Stimulated activated CD4-positive, alpha-beta T cell treated with anti-CD3 and anti-CD28 coated beads, TNF-alpha, amount 100 ng/mL, for 1 hour (primary cell): ENCODE measurements around the gene CST9L.

Experiments
- DNase-seq, 3 donors: peaks; one replicate each; pipeline ENCODE4 v3.0.0-alpha.2; 2020; ENCODE audit warnings: low read depth in 3 of 3, low spot score in 1 of 3

Gene CST9L

DNA sequence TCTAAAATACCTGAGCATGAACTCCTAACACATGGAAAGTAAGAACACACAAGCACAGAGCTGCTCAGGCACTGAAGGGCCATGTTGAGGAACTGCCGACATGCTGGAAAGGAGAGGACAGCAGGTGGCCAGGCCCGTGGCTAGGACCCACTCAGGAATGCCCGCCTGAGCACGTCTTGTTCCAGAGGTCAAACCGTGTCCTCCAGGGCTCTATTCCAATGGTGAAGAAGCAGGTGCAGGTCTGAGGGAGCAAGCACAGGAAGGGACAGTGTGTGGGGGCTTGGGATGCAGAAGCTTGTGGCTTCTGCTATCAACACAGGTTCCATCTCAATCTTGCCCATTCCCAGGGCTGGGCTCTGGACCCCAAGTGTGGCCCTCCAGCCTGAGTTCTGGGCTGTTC lies 20.7 kb downstream of the CST9L start:
- DNase-seq, result no peak

DNA sequence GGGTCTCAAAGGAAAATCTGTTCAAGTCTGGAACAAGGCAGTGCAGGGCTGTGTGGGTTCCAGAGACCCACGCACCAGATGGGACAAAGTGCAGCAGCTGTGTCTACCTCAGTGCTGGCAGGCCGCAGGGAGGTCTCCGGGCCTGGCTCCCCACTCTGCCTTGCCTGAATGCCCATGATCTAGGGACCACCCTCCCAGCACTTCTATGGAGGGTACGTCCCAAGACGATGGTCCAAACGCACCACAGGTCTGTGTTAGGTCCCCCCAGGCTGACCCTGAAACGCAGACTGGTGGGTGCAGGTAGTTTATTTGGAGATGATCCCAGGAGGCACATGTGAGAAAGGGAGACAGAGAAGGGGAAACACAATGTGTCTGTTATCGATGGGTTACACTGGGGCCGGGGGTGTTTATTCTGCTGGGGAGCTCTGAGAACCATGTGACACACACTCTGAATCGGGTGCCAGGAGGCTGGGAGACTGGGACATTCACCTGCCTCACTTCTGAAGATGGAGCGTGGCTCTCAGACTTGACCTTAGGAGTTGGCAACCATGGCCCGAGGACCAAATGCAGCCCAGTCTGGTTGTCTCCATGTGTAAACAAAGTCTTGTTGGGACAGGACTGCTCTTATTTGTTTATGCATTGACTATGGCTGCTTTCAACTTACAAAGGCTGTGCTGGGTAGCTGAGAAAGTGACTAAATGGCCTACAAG lies 21.7 kb downstream of the CST9L start:
- no peak for DNase-seq

DNA sequence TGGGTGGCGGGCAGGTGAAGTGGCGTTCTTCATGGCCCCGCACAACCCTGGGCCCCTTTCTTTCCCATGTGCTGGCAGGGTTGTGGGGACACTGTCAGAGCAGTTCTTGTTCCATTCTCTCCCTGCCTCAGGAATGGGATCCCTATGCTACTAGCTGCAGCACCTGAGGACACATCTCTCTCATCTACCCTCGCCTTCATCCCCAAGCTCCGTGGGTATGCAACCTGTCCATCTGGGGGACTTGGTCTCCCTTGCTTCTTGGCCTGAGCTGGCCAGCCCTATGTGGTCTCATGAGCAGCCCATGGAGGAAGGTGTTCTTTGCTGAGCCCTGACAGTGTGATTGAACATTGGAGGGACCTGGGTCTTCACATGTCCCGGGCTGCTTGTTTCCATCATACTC lies 24.2 kb downstream of the CST9L start:
- DNase-seq, result no peak

DNA sequence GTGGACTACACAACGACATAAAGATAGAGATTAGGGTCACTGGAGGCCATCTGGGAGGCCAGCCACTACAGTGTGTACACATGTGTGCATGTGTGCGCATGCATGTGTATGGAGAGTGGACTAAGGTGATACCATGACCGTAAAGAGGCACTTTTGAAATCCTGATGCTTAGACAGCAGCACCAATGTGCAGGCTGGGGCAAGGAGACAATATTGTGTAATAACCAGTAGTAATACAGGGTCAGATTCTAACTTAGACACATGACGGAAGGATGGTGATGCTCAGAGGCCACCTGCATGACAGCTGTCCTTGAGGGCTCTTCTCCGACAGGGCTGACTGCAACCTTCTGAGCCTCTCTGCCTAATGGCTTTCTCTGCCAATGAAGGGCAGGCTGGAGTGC lies 25.5 kb downstream of the CST9L start:
- DNase-seq, result no peak

DNA sequence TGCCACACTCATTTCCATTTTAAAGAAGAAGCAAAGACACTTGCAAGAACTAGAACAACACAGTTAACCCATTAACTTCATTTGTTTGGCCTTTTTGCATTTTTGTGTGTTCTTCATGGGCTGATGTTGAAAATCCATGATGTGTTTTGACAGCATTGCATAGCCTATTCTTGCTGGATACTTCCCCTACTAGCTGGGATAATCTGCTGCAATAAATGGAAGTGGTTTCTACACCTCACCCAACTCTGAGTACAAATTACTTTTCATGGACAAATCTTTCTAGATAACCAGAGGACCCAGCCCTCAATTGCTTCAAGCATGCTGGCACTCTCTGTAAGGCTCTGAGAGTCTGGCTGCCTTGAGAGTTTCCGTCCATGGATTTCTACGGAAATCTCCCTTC lies 26.5 kb downstream of the CST9L start:
- no peak for DNase-seq

DNA sequence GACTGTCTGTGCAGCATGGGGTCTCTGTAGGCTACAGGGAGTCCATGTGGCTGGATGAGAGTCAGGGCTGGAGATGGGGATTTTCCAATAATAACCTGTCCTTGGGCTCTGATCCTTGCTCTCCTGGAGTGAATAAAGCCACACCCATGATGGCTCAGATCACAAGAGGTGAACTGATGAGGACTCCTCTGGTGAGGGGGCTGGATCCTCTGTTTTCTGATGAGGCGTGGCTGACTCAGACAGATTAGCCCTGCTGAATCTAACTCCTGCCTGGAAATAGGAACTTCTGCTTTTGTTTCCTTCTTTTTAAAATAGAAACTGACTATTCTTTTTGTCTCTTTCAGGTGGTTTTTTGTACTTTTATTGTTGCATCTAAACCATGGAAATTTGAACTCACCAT lies 27.0 kb downstream of the CST9L start:
- DNase-seq, result no peak

DNA sequence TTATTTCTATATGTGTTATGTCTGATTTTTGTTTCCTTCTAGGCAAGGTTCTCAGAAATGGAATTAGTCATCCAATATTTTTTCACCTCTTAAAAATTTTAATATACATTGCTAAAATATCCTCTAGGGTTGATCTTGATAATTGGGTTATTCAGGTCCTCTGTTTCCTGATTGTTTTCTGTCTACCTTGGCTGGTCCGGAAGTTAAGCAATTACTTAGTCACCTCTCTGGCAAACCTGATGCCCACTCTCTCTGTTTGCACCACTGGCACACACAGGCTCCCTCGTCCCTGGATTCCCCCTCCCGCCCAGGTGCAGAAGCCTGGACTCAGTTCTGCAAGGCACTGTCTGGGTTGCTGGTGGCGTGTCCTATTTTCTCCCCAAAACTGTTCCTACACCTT lies 27.7 kb downstream of the CST9L start:
- no peak for DNase-seq

DNA sequence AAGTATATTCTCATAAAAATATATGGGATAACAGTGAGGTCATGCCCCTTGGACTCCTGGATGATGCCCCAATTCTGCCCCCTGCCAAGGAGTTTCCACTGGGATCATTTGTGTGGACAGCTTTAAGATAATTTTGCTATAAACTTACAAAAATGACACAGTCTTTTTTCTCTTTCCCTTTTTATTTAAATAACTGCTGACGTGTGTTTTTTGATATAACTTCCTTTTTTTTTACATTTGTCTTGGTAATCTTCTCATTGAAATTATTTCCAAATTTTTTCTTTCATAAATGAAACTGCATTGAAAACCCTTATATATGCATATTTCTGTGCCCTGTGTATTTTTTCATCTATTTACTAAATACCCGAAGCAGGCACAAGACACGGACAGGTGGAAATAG lies 31.3 kb downstream of the CST9L start:
- no peak for DNase-seq

DNA sequence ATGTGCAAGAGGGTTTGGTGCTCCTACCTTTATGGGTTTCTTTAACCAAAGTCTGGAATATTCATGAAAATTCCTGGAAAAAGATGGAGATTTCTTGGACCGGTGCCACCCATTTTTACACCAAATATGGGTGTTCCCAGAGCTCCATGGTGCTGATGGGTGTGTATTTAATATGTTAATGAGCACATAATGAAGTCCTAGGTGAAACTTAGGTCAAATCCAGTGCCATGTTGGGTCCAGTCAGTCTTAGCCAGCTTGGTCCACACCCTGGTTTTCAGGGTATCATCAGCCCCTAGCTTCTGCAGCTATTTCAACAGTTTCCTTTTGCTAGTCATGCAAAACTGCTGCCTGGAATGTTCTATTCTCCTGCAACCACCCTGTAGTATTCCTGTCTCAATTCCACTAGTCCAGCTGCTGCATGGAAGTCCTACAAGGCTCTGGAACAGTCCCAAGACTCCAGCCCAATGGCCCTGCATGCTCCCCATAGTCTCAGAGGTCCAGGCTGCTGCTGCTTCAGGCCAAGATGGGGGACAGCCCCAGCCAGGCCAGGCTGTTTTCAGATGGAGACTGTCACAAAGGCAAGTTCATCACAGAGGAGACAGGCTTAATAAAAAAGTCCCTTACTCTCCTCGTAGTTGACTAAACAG lies 31.8 kb downstream of the CST9L start:
- DNase-seq, result no peak

DNA sequence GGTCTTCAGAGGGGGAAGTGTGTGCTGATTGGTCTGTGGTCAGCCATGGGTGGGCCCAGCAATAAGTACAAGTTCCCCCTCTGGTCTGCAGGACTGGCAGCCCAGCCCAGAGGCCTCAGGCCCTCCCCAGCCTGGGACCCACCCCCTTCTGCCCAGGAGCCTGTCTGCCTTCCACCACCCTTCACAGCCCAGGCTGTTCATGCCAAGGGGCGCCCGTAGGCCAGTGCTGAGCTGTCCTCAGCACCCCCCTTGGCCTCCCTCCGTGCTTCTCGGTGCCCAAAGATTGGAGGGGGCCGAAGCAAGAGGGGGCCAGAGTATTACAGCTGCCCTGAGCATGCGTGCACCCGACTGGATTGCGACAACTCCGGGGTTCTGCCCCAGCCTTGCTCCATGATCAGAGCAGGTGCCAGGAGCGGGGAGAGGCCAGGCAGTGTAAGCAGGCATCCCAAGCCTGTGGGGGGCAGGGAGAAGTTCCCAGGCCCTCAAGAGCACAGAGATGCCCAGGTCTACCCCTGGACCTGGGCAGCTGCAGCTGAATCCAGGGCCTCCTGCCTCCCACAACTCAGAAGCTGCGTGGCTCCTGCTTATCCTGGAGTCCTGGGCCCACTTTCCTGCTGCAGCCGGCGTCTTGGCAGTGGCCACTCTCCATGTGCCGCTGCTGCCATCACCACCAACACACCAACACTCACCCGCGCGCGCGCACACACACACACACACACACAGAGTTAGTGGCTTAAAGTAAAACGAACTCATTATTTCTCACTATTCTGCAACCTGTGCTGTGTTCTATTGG lies 33.3 kb downstream of the CST9L start:
- no peak for DNase-seq

DNA sequence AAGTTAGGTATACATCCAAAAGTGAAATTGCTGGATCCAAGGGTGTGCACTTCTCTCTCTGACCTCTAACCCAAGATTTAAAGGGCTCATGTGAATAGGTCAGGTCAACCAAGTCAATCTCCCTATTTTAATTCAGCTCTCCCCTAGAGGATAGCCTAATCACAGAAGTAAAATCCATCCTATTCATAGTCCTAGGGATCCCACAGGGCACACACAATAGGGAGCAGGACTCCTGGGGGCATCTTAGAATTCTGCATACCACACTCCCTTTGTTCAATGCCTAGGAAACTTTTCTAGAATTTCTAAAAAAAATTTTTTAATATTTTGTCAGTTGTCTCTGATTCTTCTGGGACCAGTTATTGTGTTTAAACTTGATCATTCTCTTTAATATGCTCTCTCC lies 35.1 kb downstream of the CST9L start:
- no peak for DNase-seq

DNA sequence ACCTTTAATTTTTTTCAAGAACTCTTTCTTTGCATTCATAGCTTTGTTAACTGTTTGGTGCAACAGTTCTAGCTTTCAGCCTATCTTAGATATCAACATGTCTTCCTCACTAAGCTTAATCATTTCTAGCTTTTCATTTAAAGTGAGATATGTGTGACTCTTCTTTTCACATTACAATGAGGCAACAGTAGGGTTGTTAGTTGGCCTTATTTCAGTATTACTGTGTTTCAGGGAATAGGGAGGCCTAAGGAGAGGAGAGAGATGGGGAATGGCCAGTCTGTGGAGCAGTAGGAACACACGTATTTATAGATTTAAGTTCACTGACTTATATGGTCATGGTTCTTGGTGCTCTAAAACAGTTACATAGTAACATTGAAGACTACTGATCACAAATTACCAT lies 35.8 kb downstream of the CST9L start:
- DNase-seq, result no peak

DNA sequence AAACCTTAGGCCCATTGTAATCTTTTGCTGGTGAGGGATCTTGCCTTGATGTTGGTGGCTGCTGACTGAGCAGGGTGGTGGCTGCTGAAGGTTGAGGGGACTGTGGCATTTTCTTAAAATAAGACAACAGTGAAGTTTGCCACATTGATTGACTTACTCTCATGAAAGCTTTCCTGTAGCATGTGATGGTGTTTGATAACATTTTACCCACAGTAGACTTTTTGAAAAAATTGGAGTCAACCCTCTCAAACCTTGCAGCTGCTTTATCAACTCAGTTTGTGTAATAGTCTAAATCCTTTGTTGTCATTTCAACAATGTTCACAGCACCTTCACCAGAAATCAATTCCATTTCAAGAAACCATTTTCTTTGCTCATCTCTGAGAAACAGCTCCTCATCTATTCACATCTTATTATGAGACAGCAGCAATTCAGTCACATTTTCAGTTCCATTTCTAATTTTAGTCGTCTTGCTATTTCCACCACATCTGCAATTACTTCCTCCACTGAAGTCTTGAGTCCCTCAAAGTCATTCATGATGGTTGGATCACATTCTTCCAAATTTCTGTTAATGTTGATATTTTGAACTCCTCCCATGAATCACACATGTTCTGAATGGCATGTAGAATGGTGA lies 37.2 kb downstream of the CST9L start:
- DNase-seq, result no peak

DNA sequence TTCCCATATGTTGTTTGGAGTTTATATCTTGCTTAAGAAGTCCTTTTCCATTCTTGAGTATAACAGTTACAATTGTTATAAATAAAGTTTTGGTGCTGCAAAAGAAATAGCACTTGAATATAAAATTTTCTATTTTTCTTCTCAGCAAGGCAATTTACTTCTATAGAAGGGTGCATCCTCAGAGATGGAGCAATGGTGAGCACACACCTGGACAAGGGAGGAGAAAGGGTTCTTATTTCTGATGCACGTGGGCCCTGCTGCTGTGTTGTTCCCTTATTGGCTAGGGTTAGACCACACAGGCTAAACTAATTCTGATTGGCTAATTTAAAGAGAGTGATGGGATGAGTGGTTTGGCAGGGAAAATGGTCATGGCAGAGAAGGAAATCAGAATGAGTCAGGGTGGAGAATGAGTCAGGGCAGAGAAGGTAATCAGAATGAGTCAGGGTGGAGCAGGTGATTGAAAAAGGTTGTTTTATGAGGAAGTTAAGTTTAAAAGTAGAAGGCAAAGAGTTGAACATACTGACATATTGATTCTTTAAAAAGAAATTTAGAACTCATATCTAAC lies 39.3 kb downstream of the CST9L start:
- no peak for DNase-seq

DNA sequence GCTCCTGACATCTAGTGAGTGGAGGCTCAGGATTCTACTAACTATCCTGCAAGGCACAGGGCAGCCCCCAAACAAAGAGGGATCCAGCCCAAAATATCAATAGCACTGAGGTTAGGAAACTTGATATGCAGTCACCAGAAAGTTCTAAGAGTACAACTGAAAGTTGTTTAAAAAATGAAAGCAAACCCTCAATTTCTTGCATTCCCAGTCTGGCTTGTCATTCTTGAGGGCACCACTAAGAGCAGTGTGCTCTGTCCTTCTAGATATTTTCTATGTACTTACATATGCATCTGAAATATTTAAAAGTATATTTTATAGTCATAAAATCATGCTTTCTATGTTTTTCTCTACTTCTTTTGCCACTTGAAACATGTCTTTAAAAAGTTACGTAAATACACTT lies 41.4 kb downstream of the CST9L start:
- DNase-seq, result no peak

DNA sequence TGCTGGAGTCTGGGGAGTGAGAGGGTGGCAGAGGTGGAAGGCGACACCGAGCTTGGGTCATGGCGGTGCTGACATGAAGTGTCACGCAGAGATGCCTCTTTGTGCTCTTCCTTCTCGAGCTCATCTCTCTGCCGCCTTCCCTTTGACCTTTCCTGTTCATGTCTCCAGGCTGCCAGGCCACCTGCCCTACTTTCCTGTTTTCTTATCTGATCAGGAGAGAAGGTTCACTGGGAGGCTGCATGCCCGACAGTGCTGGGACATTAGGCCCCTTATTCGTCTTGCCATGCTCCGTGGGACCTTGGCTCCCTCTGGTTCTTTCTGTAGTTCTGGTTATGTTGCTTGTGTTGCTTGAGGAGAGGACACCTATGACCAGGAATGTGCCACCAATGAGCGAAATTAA lies 44.1 kb downstream of the CST9L start:
- DNase-seq, result no peak

DNA sequence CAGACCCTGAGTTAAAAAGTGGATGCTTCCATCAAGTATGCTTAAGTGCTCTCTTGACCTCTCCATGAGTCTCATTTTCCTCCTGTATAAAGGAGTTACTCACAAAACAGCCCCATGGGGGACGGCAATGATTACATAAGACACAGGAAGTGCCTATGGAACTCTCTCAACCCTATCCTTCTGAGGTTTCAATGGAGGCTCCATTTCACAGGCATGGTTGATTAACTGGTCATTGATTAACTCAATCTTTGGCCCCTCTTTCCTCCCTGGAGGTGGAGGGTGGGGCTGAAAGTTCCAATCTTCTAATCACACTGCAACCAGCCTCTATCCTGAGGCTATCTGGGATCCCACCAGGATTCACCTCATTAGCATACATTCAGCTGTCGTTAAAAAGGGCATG lies 48.1 kb downstream of the CST9L start:
- no peak for DNase-seq

DNA sequence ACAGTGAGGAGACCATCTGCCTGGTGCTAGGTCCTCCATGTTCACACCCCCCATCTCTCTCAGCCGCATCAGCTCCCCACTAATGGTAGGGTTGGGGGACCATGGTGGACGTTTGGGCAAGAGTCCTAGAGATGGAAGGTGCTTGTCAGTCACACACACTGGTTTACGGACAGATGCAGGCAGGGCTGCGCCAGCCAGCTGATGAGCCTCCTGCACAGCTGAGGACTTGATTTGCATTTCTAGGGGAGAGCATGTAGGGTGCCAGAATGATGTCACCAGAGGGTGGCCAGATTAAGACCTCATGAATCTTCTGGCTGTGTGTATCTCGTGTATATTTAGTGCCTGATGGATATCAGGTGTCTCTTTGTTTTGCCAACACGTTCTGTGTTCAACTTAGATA lies 48.7 kb downstream of the CST9L start:
- DNase-seq, result no peak

DNA sequence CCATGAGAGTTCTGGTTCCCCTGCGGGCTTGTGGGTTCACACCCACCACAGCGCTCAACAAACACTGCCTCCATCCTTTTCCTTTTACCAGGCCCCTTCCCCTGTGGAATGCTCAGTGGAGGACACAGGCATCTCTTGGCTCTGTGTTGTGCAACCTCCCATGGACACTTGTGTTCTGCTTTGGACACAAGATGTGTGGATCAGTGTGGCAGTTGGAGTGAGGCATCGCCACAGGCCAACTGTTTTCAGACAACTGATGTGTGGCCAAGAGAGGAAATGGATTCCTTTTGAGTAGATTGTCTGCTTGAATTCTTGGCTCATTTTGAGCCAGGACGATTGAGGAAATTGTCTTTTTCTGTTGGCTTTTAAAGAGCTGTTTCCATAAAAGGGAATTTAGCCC lies 50.6 kb downstream of the CST9L start:
- DNase-seq, result no peak

DNA sequence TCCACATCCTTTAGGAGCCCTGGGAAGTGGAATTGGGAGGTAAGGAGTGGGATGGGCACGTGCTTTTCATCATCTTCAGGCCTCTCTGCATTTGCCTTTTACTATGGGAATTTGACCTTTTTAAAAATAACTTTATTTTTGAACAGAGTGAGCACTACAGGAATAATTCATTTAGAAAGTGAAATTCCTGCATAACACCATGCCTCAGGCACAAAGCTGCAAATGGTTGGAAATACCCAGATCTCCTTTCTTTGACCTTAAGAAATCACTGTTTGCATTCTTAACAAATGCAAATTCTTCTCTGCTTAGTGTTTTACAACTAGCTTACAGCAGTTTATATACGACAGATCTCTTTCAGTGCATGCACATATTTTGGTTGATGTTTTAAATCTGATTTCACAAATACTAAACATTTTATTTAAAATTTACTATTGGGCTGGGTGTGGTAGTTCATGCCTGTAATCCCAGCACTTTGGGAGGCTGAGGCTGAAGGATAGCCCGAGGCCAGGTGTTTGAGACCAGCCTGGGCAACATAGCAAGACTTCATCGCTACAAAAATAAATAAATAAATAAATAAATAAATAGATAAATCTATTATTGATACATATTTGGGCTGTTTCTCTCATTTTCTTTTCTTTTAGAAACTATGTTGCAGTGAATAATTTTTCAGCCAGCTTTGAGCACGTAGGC lies 52.9 kb downstream of the CST9L start:
- DNase-seq, result no peak

DNA sequence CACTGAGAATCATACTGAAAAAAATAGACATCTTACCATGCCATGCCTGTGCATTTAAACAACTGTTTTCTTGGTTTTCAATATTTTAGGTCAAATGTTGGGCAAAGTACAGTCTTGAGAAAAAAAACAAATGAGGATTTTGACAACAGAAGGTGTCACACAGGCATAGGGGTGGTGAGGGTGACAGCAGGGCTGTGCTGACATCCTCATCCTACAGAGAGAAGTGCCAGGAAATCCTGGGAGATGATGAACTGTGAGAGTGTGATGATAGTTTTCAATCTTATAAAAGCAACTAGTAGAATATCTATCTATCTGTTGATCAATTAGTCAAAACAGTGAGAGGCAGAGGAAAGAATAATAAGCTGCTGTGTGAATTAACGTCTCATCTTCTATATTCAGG lies 53.4 kb downstream of the CST9L start:
- DNase-seq, result no peak
